Kidney (tissue), 14 donors: ENCODE measurements around the gene PERM1. TPM values are rescaled to one million over a fixed set of nuclear protein-coding genes. Genes with fewer than 3 reads are reported as not detected.

Experiments used
- DNase-seq, 5 donors: peaks; one replicate each; pipeline ENCODE4 v3.0.0-alpha.2; 2013 to 2020
- FAIRE-seq: peaks from 2 replicates; lab custom pipeline; 2012; peaks lifted over from hg19 to GRCh38; lab: Jason Lieb, UNC
- H3K27ac ChIP-seq, 2 donors: one replicate each; pipeline ENCODE4 v1.7.0; 2013; ENCODE audit warnings: low read depth in 2 of 2, low read length in 2 of 2, inconsistent platforms in 1 of 2
- H3K27me3 ChIP-seq: one replicate; pipeline ENCODE4 v1.7.1; 2013; ENCODE audit warnings: low read length, inconsistent platforms; ENCODE audit not compliant: control insufficient read depth, insufficient read depth
- H3K36me3 ChIP-seq, 3 donors: one replicate each; pipeline versions ENCODE4 v1.7.0 to v1.7.1; 2013; ENCODE audit warnings: low read length in 3 of 3, control low read depth in 1 of 3, inconsistent platforms in 1 of 3; ENCODE audit not compliant: insufficient read depth in 3 of 3, control insufficient read depth in 2 of 3
- H3K4me1 ChIP-seq, 3 donors: one replicate each; pipeline versions ENCODE4 v1.7.0 to v1.7.1; 2013; ENCODE audit warnings: low read length in 3 of 3, inconsistent platforms in 1 of 3, low read depth in 1 of 3; ENCODE audit not compliant: control insufficient read depth in 2 of 3, insufficient read depth in 2 of 3
- H3K4me3 ChIP-seq, 3 donors: one replicate each; pipeline versions ENCODE4 v1.7.0 to v1.8.1; 2013; ENCODE audit warnings: low read length in 3 of 3, control low read depth in 1 of 3, inconsistent platforms in 1 of 3
- H3K9ac ChIP-seq, 3 donors: one replicate each; pipeline versions ENCODE4 v1.7.0 to v1.7.1; 2013; ENCODE audit warnings: low read length in 3 of 3, control low read depth in 1 of 3, inconsistent platforms in 1 of 3
- H3K9me3 ChIP-seq, 3 donors: one replicate each; pipeline versions ENCODE4 v1.7.0 to v1.7.1; 2013; ENCODE audit warnings: low read length in 3 of 3, control low read depth in 1 of 3, inconsistent platforms in 1 of 3; ENCODE audit not compliant: control insufficient read depth in 2 of 3, insufficient read depth in 1 of 3
- intact Hi-C: fragments of 100-400 bp; cut with DNase I; formaldehyde crosslinking; loops from one replicate; pipeline ENCODE4 v1.11.1; 2022
- polyA plus RNA-seq: library from polyadenylated mRNA; stranded (reverse); fragments of 350-450 nt; fragmentation: Illumina TruSeq; extraction: RNeasy Lipid Tissue Mini Kit (QIAGEN cat#74804); gene quantifications from one replicate; pipeline ENCODE4 v1.2.3, GENCODE V29; 2014; ENCODE audit warnings: low read depth, low replicate concordance; ENCODE audit not compliant: insufficient read depth
- total RNA-seq: library from RNA; stranded (reverse); fragmentation: NEBNext Ultra II Directional; extraction: Animal tissue kit (Norgen Biotek cat#: 25700); gene quantifications from one replicate; pipeline ENCODE4 v1.2.1, GENCODE V29; 2021
- TF ChIP-seq, protein P1 (sequence below): IDR thresholded peaks from 3 replicates; pipeline ENCODE4 v1.5.1; 2012; ENCODE audit warnings: mild to moderate bottlenecking, moderate library complexity, borderline replicate concordance; ENCODE audit not compliant: insufficient read depth; ENCODE audit errors: extremely low read depth
- donor health status: control.
- donor health status: control.
- donor health status: control.
- donor health status: control.
- donor health status: control.
- donor health status: DM: yes; HTN: yes; CAD: no.
- donor health status: Normal renal cell carcinoma (clear cell type).

Gene PERM1
- total and polyA plus RNA-seq, 2 donors from 2014 or later: 0.25 to 0.86 TPM

- Histone ChIP-seq H3K9ac (no peak overlapping the region), H3K4me3 (no peak overlapping the region), H3K27me3 (no peaks in the 10 kb centered on the region), H3K27ac (no peak overlapping the region), H3K4me1 (peaks cover 0 to 9% (median 0%) of the 10 kb centered on the region in 3 donors), H3K9me3 (no peaks in the 10 kb centered on the region), H3K36me3 (no peaks in the 10 kb centered on the region)
- FAIRE-seq (no peak), DNase-seq (peak in 1 of 5 donors; percentile 49)
- intact Hi-C loops: no loop called here
- TF ChIP-seq, protein P1, sequence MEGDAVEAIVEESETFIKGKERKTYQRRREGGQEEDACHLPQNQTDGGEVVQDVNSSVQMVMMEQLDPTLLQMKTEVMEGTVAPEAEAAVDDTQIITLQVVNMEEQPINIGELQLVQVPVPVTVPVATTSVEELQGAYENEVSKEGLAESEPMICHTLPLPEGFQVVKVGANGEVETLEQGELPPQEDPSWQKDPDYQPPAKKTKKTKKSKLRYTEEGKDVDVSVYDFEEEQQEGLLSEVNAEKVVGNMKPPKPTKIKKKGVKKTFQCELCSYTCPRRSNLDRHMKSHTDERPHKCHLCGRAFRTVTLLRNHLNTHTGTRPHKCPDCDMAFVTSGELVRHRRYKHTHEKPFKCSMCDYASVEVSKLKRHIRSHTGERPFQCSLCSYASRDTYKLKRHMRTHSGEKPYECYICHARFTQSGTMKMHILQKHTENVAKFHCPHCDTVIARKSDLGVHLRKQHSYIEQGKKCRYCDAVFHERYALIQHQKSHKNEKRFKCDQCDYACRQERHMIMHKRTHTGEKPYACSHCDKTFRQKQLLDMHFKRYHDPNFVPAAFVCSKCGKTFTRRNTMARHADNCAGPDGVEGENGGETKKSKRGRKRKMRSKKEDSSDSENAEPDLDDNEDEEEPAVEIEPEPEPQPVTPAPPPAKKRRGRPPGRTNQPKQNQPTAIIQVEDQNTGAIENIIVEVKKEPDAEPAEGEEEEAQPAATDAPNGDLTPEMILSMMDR: no peak
These were observed 48.9 kb downstream of the PERM1 start for GRCh38 chr1:932776-933602.

DNA sequence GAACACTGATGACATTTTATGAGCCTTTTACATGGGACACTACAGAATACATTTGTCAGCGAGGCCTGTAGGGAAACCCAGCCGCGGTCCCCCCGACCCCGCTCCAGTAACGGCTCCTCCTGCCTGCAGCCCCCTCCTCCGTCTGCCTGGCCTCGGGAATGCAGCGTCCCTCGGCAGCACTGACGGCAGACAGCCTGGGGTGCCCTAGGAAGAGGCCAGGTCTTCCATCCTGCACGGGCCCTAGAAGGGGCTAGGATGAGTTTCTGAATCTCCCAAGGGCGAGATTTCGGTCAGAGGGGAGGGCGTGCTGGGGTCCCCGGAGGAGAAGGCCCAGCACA, 49.8 kb downstream of the PERM1 start:
- H3K9me3 ChIP-seq: no peaks in the 10 kb centered on the region
- no peak for FAIRE-seq
- H3K27me3 ChIP-seq: no peaks in the 10 kb centered on the region
- H3K9ac ChIP-seq: no peak overlapping the region
- TF ChIP-seq, protein P1: no peak
- H3K4me1 ChIP-seq: peaks cover 0 to 7% (median 0%) of the 10 kb centered on the region in 3 donors
- H3K4me3 ChIP-seq: no peak overlapping the region
- DNase-seq: peak in 1 of 5 donors; percentile 36
- H3K27ac ChIP-seq: no peak overlapping the region
- intact Hi-C loops: no loop called here
- no peaks in the 10 kb centered on the region for H3K36me3 ChIP-seq

DNA sequence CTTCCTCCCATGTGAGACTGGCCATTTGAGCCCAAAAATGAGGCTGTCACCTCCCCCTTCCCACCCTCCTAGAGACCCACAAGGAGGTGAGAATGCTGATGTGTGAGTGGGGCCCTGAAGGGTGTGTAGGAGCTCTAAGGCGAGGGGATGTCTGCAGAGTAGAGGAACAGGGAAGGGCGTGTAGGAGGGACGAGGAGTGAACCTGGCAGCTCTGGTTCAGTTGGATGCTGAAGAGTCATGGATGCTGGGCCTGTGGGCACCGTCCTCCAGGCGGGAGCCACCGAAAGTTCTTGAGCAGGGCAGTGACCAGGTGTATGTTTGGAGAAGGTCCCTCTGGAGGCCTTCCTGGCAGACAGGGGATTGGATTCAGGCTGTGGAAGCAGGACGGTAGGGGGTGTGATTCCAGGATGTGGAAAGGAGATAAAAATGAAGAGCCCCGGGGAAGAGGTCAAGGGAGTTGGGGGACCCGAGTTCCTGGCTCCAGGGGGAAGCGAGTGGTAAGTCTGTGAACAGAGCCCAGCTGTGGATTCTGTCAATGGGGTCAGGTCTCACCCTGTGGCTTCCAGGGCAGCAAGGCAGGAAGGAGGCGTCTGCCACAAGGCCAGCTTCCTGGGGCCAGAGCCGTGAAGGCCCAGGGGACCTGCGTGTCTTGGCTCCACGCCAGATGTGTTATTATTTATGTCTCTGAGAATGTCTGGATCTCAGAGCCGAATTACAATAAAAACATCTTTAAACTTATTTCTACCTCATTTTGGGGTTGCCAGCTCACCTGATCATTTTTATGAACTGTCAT, 50.3 kb downstream of the PERM1 start:
- no peak overlapping the region for H3K4me3 ChIP-seq
- no peak for DNase-seq
- TF ChIP-seq, protein P1: no peak
- H3K27me3 ChIP-seq: no peaks in the 10 kb centered on the region
- intact Hi-C loops: no loop called here
- no peak for FAIRE-seq
- H3K27ac ChIP-seq: no peak overlapping the region
- H3K9ac ChIP-seq: no peak overlapping the region
- peaks cover 0 to 8% (median 0%) of the 10 kb centered on the region in 3 donors for H3K4me1 ChIP-seq
- H3K36me3 ChIP-seq: no peaks in the 10 kb centered on the region
- H3K9me3 ChIP-seq: no peaks in the 10 kb centered on the region
